Fibroblast of the aortic adventitia (primary cell): ENCODE results near the gene MARCHF10. TPM values are rescaled to one million over a fixed set of nuclear protein-coding genes. Genes with fewer than 3 reads are reported as not detected.

Experiments
- DNase-seq: peaks from one replicate; pipeline ENCODE4 v3.0.0-alpha.2; 2010; ENCODE audit warnings: low read depth
- H3K4me3 ChIP-seq: 2 replicates; pipeline ENCODE4 v1.5.1; 2011; ENCODE audit warnings: low read depth, mild to moderate bottlenecking, control low read depth, low read length, moderate library complexity
- total RNA-seq: library from RNA; depleted of rRNA; stranded (reverse); fragments of >200 nt; gene quantifications from 2 replicates; pipeline ENCODE4 v1.2.3, GENCODE V29; 2012; ENCODE audit warnings: low replicate concordance
- TF ChIP-seq, protein P1 (sequence below): IDR thresholded peaks from 2 replicates; pipeline ENCODE4 v1.5.1; 2011; ENCODE audit warnings: mild to moderate bottlenecking, low read length, control low read depth, inconsistent platforms; ENCODE audit not compliant: insufficient read depth

Gene MARCHF10
- total RNA-seq, 1 donor, result 0.09 TPM

DNA sequence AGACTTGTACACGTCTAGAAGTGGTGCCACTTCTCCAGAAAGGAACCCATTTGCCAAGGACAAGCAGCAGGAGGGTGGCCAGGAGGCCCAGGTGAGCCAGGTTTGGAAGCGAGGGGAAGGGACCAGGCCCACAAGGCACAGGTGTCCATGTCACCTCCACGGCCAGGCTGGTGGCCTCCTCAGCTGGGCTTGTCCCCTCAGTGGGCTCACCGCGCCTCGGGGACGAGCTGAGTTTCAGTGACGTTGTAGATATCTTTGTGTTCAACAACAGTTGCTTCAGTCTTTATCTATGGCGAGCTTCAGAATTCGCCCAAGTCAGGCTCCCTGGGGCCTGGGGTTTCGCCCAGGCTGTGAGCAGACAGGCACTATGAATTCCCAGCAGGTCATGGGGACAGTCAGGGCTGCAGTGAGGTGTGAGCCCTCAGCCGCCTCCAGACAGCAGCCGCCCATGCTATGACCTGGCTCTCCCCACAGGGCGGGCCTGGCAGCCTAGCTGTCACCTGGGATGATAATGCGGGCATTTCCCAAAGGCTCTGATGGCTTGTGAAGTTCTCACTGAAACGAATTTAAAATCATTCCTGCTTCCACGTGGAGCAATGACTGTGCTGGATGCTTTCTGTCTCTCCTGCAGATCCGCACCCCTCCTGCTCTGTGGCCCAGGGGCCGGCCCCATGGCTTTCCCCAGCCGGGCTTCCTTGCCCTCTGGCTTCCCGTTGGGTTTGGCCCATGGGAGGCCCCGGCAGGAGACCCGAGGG is 91.1 kb downstream of the MARCHF10 start:
- TF ChIP-seq, protein P1, sequence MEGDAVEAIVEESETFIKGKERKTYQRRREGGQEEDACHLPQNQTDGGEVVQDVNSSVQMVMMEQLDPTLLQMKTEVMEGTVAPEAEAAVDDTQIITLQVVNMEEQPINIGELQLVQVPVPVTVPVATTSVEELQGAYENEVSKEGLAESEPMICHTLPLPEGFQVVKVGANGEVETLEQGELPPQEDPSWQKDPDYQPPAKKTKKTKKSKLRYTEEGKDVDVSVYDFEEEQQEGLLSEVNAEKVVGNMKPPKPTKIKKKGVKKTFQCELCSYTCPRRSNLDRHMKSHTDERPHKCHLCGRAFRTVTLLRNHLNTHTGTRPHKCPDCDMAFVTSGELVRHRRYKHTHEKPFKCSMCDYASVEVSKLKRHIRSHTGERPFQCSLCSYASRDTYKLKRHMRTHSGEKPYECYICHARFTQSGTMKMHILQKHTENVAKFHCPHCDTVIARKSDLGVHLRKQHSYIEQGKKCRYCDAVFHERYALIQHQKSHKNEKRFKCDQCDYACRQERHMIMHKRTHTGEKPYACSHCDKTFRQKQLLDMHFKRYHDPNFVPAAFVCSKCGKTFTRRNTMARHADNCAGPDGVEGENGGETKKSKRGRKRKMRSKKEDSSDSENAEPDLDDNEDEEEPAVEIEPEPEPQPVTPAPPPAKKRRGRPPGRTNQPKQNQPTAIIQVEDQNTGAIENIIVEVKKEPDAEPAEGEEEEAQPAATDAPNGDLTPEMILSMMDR, result no peak
- no peak overlapping the region for H3K4me3 ChIP-seq
- DNase-seq, result no peak

DNA sequence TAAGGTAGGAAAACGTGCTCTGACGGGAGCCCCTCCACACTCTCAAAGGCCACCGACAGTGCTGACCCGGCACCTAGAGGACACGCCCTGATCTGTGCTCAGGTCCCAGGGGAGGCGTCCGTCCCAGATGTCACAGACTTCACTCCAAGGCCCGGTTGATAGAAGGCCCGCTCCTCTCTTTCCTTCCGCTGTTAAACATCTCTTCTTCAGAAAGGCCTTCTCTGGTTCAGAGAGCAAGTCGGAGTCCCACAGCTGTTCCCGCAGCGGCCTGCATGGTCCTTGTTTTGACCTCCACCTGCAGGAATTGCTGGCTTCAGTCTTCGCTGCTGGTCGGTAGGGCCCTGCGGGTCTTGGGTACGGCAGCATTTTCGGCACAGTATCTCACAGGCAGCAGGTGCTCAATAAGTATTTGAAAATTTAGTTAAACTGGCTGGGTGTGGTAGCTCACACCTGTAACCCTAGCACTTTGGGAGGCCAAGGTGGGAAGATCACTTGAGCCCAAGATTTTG is 92.2 kb downstream of the MARCHF10 start:
- H3K4me3 ChIP-seq, result no peak overlapping the region
- DNase-seq, result no peak
- TF ChIP-seq, protein P1, result no peak

DNA sequence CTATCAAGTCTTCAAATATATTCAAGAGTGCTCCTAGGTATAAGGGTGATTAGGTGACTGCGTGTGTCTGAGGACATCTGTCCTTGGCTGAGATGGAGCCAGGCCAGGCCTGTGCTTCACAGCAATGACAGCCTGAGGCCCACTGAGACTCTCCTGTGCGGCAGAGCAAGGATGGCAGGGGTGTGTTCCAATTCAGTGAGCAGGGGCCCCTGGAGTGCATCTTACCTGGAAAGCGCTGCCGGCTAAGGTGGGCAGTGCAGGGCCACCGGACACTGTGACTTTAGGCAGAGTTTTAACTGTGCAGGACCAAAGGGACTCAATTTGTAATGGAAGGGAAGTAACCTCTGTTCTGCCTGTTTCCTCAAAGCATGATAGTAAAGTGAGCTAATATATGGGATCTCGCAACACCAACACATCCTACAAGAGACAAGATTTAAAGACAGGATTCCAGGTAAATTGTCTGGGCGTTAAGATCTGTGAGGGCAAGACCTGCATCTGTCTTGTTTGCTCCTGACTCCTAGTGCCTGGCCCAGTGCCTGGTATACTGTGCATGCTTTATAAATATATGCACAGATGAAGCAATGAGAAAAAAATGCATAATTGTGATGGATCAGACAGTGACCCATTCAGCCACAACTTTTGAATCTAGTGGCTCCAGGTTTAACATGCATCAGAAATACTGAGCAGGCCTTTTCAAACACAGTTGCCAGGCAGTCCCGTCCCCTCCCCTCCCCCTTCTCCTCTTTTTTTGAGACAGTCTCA is 93.9 kb downstream of the MARCHF10 start:
- DNase-seq, result peak; percentile 35
- TF ChIP-seq, protein P1, result no peak
- H3K4me3 ChIP-seq, result no peak overlapping the region

DNA sequence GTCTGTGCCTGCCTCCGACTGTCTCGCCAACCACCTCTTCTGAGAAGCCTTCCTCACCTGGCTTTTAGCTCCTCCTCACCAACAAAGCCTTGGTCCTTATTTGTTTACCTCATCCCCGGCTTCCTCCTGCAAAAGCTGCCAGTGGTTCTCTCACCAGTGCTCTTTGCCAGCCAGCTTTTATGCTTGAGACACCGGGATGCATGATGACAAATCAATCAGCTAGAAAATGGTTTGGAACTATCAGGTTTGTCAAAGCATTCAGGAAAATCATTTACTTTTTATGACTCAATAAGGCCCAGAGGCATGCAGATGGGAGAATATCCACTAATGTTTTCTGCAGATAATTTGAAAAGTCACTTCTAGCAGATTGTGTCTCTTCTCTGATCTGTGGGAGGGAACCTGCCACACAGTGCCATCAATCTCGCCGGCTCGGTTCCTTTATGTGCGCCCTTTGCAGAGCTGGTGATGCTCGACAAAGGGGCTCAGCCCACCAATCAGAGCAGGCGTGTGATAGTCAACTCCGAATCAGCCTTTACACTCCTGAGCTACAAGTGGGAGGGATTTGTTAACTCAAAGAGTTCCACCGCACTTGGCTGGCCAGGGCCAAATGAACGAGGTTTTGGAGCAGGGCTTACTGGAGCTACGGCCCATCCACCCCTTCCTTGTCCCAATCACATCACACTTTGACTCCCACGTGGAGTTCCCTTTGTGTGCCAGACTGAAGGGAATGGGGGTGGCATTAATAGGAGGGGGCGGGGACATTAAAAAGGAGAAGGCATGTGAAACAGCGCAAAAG is 94.8 kb downstream of the MARCHF10 start:
- DNase-seq, result no peak
- TF ChIP-seq, protein P1, result no peak
- no peak overlapping the region for H3K4me3 ChIP-seq

DNA sequence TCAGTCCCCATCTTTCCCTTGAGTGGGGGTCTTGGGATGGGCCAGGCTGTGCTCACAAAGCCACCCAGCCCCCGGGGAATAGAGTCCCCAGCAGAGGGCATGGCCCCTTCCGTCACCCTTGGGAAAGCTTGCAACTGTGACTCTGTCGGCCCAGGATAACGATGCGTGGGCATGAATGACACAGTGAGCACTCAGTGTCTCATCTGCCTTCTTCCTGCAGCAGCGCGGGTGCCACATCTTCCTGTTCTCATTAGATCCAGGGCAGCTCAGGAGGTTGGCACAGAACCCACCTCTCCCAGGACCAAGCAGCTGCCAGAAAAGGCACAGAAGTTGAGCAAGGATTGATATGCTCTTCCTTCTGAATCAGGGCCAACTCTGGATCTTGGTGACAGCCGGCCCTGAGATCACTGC is 95.9 kb downstream of the MARCHF10 start:
- TF ChIP-seq, protein P1, result no peak
- no peak overlapping the region for H3K4me3 ChIP-seq
- no peak for DNase-seq

DNA sequence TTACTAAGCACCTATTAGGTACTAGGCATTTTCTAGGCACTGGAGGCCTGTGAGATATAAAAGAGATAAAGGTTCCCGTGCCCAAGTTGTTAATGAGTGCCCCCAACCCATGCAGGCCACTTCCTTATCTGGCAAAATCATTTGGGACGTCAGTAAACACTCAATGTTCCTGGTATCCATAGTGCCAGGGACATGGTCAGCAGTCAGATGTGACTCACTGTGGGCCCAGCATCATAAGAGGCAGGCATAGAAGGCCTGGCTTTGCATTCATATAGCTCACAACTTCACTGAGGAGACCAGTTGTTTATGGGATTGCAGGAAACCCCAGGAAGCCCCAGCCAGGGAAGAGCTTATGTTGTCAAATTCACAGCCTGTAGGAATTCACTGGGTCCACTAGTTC is 99.5 kb downstream of the MARCHF10 start:
- H3K4me3 ChIP-seq, result no peak overlapping the region
- TF ChIP-seq, protein P1, result no peak
- no peak for DNase-seq
